PFSK-1 (cell line): ENCODE data around the gene CHID1.

Experiments used
- FOXP2 ChIP-seq: optimal IDR thresholded peaks from 2 replicates; pipeline ENCODE3; 2011; ENCODE audit warnings: borderline replicate concordance, control low read depth, inconsistent platforms; ENCODE audit not compliant: insufficient read depth; ENCODE audit errors: extremely low read length, extremely low read depth
- POLR2AphosphoS5 ChIP-seq: IDR thresholded peaks from 2 replicates; pipeline ENCODE4 v1.6.1; 2012; ENCODE audit warnings: low read depth, mild to moderate bottlenecking, control low read depth, low read length, moderate library complexity
- REST ChIP-seq, 2 experiments: IDR thresholded peaks; 2 replicates each; pipeline versions ENCODE4 v1.6.1 to v1.8.0; 2011 to 2012; ENCODE audit warnings: low read depth in 2 of 2, low read length in 2 of 2, control low read depth in 1 of 2, inconsistent platforms in 1 of 2, mild to moderate bottlenecking in 1 of 2, moderate library complexity in 1 of 2; ENCODE audit not compliant: insufficient read depth in 1 of 2
- SIN3A ChIP-seq: IDR thresholded peaks from 2 replicates; pipeline ENCODE4 v1.6.1; 2012; ENCODE audit warnings: mild to moderate bottlenecking, low read length, moderate library complexity, borderline replicate concordance; ENCODE audit not compliant: insufficient read depth
- TAF1 ChIP-seq: IDR thresholded peaks from 2 replicates; pipeline ENCODE4 v1.6.1; 2012; ENCODE audit warnings: low read length, control low read depth, borderline replicate concordance; ENCODE audit not compliant: insufficient read depth

- TF ChIP-seq POLR2AphosphoS5 (no peak), SIN3A (no peak), REST (IDR thresholded peaks at IDR 0.05; ENCODE audit: insufficient read depth in 1 of 2, low read depth in 2 of 2, low read length in 2 of 2) (no peak), TAF1 (no peak), FOXP2 (no peak)
Measured at GRCh38 chr11:854601-855329, 55.8 kb downstream of the CHID1 start.
